PC-9 (cell line): ENCODE measurements around the gene FUOM. TPM values are rescaled to one million over a fixed set of nuclear protein-coding genes. Genes with fewer than 3 reads are reported as not detected.

Experiments used
- BruUV-seq: library from RNA; stranded (reverse); fragments of 400-500 nt; replicated peaks from 2 replicates; lab custom pipeline; 2021; lab: Mats Ljungman, UMichigan
- CTCF ChIA-PET: fragments of 300-600 bp; sonication (Branson Sonifier 250); formaldehyde crosslinking; loops from one replicate; lab custom pipeline; 2022; ENCODE audit warnings: antibody characterized with exemption; lab: Charles Lee
- POLR2A ChIA-PET: fragments of 300-600 bp; sonication (Branson Sonifier 250); formaldehyde crosslinking; loops from one replicate; lab custom pipeline; 2022; ENCODE audit warnings: antibody characterized with exemption; ENCODE audit not compliant: unreplicated experiment; lab: Charles Lee
- DNase-seq, 2 experiments: peaks; one replicate each; pipeline versions ENCODE4 v3.0.0 to v3.0.0-alpha.2; 2015 to 2022; ENCODE audit warnings: mixed read lengths in 1 of 2
- H2AFZ ChIP-seq: fragments of 200-600 bp; sonication (generic); 2 replicates; pipeline ENCODE4 v1.8.1; 2017; ENCODE audit warnings: antibody characterized with exemption
- H3F3A ChIP-seq: fragments of 200-600 bp; sonication (generic); 2 replicates; pipeline ENCODE4 v1.8.1; 2017; ENCODE audit warnings: antibody characterized with exemption, mild to moderate bottlenecking, low read depth; ENCODE audit not compliant: insufficient read depth
- H3K27ac ChIP-seq: fragments of 200-600 bp; sonication (generic); 2 replicates; pipeline ENCODE4 v1.6.1; 2016; ENCODE audit warnings: mixed run types
- H3K27me3 ChIP-seq: fragments of 200-600 bp; sonication (generic); 2 replicates; pipeline ENCODE4 v1.6.1; 2016; ENCODE audit warnings: low read depth, mixed run types; ENCODE audit not compliant: insufficient read depth
- H3K36me3 ChIP-seq: fragments of 200-600 bp; sonication (generic); 2 replicates; pipeline ENCODE4 v1.6.1; 2016; ENCODE audit warnings: low read depth, mixed run types
- H3K4me1 ChIP-seq: fragments of 200-600 bp; sonication (generic); replicated peaks from 2 replicates; pipeline ENCODE4 v1.6.1; 2016; ENCODE audit warnings: mixed run types; ENCODE audit not compliant: insufficient read depth
- H3K4me2 ChIP-seq: fragments of 200-600 bp; sonication (generic); 2 replicates; pipeline ENCODE4 v1.6.1; 2017; ENCODE audit warnings: mixed run types
- H3K4me3 ChIP-seq: fragments of 200-600 bp; sonication (generic); 2 replicates; pipeline ENCODE4 v1.6.1; 2016; ENCODE audit warnings: mixed run types
- H3K79me2 ChIP-seq: fragments of 200-600 bp; sonication (generic); 2 replicates; pipeline ENCODE4 v1.6.1; 2017; ENCODE audit warnings: low read depth, mixed run types
- H3K9me2 ChIP-seq: fragments of 200-600 bp; sonication (generic); 2 replicates; pipeline ENCODE4 v1.8.1; 2017; ENCODE audit warnings: mild to moderate bottlenecking; ENCODE audit not compliant: insufficient read depth
- H3K9me3 ChIP-seq: fragments of 200-600 bp; sonication (generic); 2 replicates; pipeline ENCODE4 v1.8.1; 2016; ENCODE audit warnings: low read depth; ENCODE audit not compliant: insufficient read depth
- H4K20me1 ChIP-seq: fragments of 200-600 bp; sonication (generic); 2 replicates; pipeline ENCODE4 v1.8.1; 2017; ENCODE audit not compliant: insufficient read depth
- CTCF ChIP-seq: fragments of 200-600 bp; sonication (generic); conservative IDR thresholded peaks from 2 replicates; pipeline ENCODE4 v1.6.1; 2017; ENCODE audit warnings: mixed run types, antibody characterized with exemption, mild to moderate bottlenecking, moderate library complexity
- EZH2 ChIP-seq: fragments of 200-600 bp; sonication (generic); IDR thresholded peaks from 2 replicates; pipeline ENCODE4 v1.8.0; 2017; ENCODE audit warnings: antibody characterized with exemption, low read depth
- intact Hi-C: fragments of 100-400 bp; cut with micrococcal nuclease; formaldehyde crosslinking; loops from one replicate; pipeline ENCODE4 v1.10.0; 2022; ENCODE audit not compliant: unreplicated experiment
- total RNA-seq: library from RNA; stranded (reverse); gene quantifications from 2 replicates; pipeline ENCODE4 v1.2.3, GENCODE V29; 2021

FUOM gene
- total RNA-seq, 1 experiment from 2014 or later, result 7.4 TPM

GRCh38 chr10:133350950-133351329 lies 6.9 kb downstream of the FUOM start:
- H3K27me3 ChIP-seq, result no peaks in the 10 kb centered on the region
- TF ChIP-seq EZH2, result no peak
- TF ChIP-seq CTCF, result no peak
- intact Hi-C loops, result no loop called here
- no peaks in the 10 kb centered on the region for H4K20me1 ChIP-seq
- CTCF ChIA-PET, result no interaction called here
- no peaks in the 10 kb centered on the region for H3K9me3 ChIP-seq
- no peak overlapping the region for H3K4me2 ChIP-seq
- no peak overlapping the region for H3K27ac ChIP-seq
- POLR2A ChIA-PET, result no interaction called here
- no peak overlapping the region for H3K4me3 ChIP-seq
- H3K9me2 ChIP-seq, result no peaks in the 10 kb centered on the region
- H2AFZ ChIP-seq, result no peak overlapping the region
- no peaks in the 10 kb centered on the region for H3K4me1 ChIP-seq
- DNase-seq, result no peak
- no peaks in the 10 kb centered on the region for H3F3A ChIP-seq
- H3K79me2 ChIP-seq, result no peaks in the 10 kb centered on the region
- no TSS peak for BruUV-seq
- H3K36me3 ChIP-seq, result no peaks in the 10 kb centered on the region

- ChIA-PET POLR2A (no interaction called here), CTCF (no interaction called here)
- H3K9me3 ChIP-seq, result no peaks in the 10 kb centered on the region
- no peaks in the 10 kb centered on the region for H3K9me2 ChIP-seq
- no peaks in the 10 kb centered on the region for H4K20me1 ChIP-seq
- TF ChIP-seq CTCF, result no peak
- no peak for TF ChIP-seq EZH2
- no peak overlapping the region for H3K4me3 ChIP-seq
- H3K27ac ChIP-seq, result no peak overlapping the region
- no peak overlapping the region for H3K4me2 ChIP-seq
- no peaks in the 10 kb centered on the region for H3K79me2 ChIP-seq
- no peaks in the 10 kb centered on the region for H3K27me3 ChIP-seq
- no peak for DNase-seq
- no TSS peak for BruUV-seq
- no peak overlapping the region for H2AFZ ChIP-seq
- no peaks in the 10 kb centered on the region for H3F3A ChIP-seq
- no peaks in the 10 kb centered on the region for H3K4me1 ChIP-seq
- intact Hi-C loops, result no loop called here
- H3K36me3 ChIP-seq, result no peaks in the 10 kb centered on the region
Measured at GRCh38 chr10:133350283-133350949, 7.4 kb downstream of the FUOM start.

GRCh38 chr10:133349577-133350011 lies 8.2 kb downstream of the FUOM start:
- Histone ChIP-seq H3K4me2 (no peak overlapping the region), H2AFZ (no peak overlapping the region), H4K20me1 (no peaks in the 10 kb centered on the region), H3K27ac (no peak overlapping the region), H3F3A (no peaks in the 10 kb centered on the region), H3K36me3 (no peaks in the 10 kb centered on the region), H3K9me3 (no peaks in the 10 kb centered on the region), H3K79me2 (no peaks in the 10 kb centered on the region), H3K4me1 (no peaks in the 10 kb centered on the region), H3K4me3 (no peak overlapping the region), H3K9me2 (no peaks in the 10 kb centered on the region), H3K27me3 (no peaks in the 10 kb centered on the region)
- BruUV-seq, result no TSS peak
- intact Hi-C loops, result no loop called here
- POLR2A ChIA-PET, result no interaction called here
- DNase-seq, result no peak
- TF ChIP-seq EZH2 (no peak), CTCF (no peak)
- CTCF ChIA-PET, result no interaction called here
